A172 (cell line): ENCODE data around the gene TMSB4X. TPM values are rescaled to one million over a fixed set of nuclear protein-coding genes. Genes with fewer than 3 reads are reported as not detected.
"Not testable (repeated sequence)": the region's sequence is repeated elsewhere in the genome, so short reads cannot be mapped to it uniquely, and the experiment has no call there.

ENCODE experiments used
- DNase-seq: peaks from one replicate; pipeline ENCODE4 v3.0.0-alpha.2; 2015; ENCODE audit warnings: low spot score
- total RNA-seq: library from RNA; depleted of rRNA; stranded (reverse); fragments of >200 nt; shearing (Covaris generic); gene quantifications from 2 replicates; pipeline ENCODE4 v1.2.3, GENCODE V29; 2014

The TMSB4X gene
- total RNA-seq, 1 experiment from 2014 or later, result 16,946 TPM

- DNase-seq, result no peak
These were observed 19.9 kb upstream of the TMSB4X start for GRCh38 chrX:12954981-12955380.

GRCh38 chrX:12955882-12956703 is 18.8 kb upstream of the TMSB4X start:
- peak; percentile 79 for DNase-seq

GRCh38 chrX:12956704-12957534 is 18.0 kb upstream of the TMSB4X start:
- peak; percentile 79 for DNase-seq

- no peak for DNase-seq
These were observed 16.9 kb upstream of the TMSB4X start for GRCh38 chrX:12958059-12958458.

- no peak for DNase-seq
These were observed 16.4 kb upstream of the TMSB4X start for GRCh38 chrX:12958461-12958860.

GRCh38 chrX:12961196-12961718 is 13.7 kb upstream of the TMSB4X start:
- DNase-seq, result no peak

GRCh38 chrX:12962041-12962504 is 12.8 kb upstream of the TMSB4X start:
- DNase-seq, result no peak

- not testable (repeated sequence) for DNase-seq
These were observed 11.6 kb upstream of the TMSB4X start for GRCh38 chrX:12963210-12963850.

GRCh38 chrX:12965131-12965940 is 9.6 kb upstream of the TMSB4X start:
- no peak for DNase-seq

- DNase-seq, result no peak
These were observed 8.8 kb upstream of the TMSB4X start for GRCh38 chrX:12966151-12966550.

GRCh38 chrX:12967711-12968465 is 7.0 kb upstream of the TMSB4X start:
- DNase-seq, result no peak

GRCh38 chrX:12970691-12971202 is 4.2 kb upstream of the TMSB4X start:
- no peak for DNase-seq

GRCh38 chrX:12971282-12972003 is 3.5 kb upstream of the TMSB4X start:
- DNase-seq, result no peak

GRCh38 chrX:12972243-12972642 is 2.7 kb upstream of the TMSB4X start:
- no peak for DNase-seq

GRCh38 chrX:12972878-12973560 is 1.9 kb upstream of the TMSB4X start:
- DNase-seq, result no peak

- DNase-seq, result no peak
These were observed 1.2 kb upstream of the TMSB4X start for GRCh38 chrX:12973561-12974304.

GRCh38 chrX:12974305-12974795 is 560 bp upstream of the TMSB4X start:
- peak; percentile 83 for DNase-seq

- no peak for DNase-seq
These were observed 708 bp downstream of the TMSB4X start for GRCh38 chrX:12975670-12975965.
